NCI-H774 (cell line): Measurements from ENCODE around the gene ATXN7L3.

Source experiments
- DNase-seq: peaks from one replicate; lab custom pipeline; 2025; lab: John Stamatoyannopoulos, UW

Gene ATXN7L3

GRCh38 chr17:44218344-44219107 lies 18.8 kb upstream of the ATXN7L3 start:
- peak; percentile 96 for DNase-seq

DNA sequence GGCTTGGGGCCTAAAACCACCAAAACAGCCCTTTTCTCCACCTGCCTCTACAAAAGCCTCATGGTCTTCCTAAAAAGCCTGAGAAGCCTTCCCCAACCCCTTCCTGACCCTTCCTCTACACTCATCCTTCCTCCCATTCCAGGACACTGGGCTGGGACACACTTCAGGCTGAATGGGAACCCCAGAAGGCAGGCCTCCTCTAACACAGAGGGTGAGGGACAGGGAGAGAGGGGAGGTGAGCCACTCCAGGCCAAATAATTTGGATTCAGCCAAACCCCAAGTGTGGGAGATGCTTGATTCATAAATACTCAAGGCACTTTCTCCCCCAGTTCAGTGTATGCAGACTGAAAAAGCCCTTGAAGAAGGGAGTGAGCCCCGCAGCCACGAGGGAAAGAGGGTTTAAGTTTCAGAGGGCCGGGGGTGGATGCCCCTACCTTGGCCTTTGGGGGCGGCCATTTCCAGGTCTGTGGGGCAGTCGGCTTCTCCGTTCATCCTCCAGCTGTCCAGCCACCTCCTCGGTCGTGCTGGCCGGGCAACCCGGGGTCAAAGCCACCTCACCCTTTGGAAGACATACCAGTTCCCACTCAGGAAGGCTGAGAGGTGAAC lies 18.2 kb upstream of the ATXN7L3 start:
- no peak for DNase-seq

GRCh38 chr17:44216694-44217093 lies 17.0 kb upstream of the ATXN7L3 start:
- no peak for DNase-seq

DNA sequence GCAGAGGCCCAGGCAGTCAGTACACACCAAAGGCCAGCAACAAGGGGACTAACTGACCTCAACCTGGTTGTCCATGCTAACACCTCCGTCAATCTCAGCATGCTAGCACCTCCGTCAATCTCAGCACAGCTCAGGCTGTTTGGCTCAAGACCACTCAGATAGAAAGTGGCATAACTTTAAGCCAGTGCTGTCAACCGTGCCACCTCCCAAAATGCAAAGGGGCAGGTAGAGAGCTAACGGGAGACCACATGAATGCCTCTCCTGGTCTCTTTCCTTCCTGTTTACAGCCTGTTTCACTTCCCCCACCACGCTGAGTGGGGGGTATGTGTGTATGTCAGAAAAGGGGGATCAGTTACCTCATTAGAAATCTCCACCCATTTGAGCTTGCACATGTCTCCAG lies 16.5 kb upstream of the ATXN7L3 start:
- DNase-seq: no peak

- no peak for DNase-seq
Observed at GRCh38 chr17:44214896-44215295, 15.2 kb upstream of the ATXN7L3 start.

DNA sequence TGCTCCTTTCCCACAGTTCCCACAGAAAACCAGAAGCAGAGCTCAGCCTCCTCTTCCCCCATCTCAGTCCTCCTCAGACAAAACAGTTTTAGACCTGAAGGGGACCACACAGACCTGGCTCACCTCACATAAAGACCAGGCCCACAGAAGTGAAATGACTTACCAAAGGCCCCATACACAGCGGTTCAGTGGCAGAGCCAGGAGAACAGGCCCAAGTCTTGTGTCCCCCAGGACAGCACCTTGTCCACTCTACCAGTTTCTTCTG lies 14.5 kb upstream of the ATXN7L3 start:
- no peak for DNase-seq

GRCh38 chr17:44213403-44214229 lies 13.9 kb upstream of the ATXN7L3 start:
- no peak for DNase-seq

DNA sequence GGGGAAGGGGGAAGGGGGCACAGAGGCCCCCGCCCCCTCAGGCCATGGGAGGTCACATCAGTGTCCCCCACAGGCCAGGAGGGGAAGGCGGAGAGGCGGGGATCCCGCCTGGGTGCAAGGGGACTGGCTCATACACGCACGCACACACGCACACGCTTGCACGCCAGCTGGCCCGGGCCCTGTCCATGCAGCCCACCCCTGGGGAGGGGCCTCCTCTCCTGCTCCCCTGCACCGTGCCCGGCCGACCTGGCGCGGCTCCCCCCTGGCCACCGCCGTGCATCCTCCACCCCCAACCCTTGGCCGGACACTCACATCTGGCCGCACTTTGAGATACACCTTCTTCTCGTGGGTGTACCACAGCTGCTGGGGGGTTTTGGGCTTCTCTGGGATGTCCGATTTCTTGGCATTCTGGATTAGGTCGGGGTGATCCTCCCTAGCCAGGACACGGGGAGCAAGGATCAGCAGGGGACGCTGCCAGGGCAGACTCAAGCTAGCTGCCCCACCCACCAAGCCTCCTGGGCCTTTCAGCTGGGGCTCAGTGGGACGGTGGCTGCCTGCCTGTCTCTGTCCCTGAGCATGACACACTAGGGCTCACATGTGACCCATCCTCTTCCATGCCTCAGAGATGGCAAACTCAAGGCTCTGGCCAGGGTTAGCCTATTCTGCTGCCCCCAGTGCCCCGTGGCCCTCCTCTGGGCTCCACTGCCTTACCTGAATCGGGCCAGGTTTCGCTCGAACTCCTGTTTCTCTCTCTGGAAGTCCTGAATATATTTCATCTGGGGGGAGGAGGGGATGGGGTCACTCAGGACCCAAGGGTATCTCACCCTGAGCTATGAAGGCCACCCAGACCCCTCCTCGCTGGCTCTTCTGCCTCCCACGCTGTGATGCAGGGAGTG lies 13.1 kb upstream of the ATXN7L3 start:
- no peak for DNase-seq

DNA sequence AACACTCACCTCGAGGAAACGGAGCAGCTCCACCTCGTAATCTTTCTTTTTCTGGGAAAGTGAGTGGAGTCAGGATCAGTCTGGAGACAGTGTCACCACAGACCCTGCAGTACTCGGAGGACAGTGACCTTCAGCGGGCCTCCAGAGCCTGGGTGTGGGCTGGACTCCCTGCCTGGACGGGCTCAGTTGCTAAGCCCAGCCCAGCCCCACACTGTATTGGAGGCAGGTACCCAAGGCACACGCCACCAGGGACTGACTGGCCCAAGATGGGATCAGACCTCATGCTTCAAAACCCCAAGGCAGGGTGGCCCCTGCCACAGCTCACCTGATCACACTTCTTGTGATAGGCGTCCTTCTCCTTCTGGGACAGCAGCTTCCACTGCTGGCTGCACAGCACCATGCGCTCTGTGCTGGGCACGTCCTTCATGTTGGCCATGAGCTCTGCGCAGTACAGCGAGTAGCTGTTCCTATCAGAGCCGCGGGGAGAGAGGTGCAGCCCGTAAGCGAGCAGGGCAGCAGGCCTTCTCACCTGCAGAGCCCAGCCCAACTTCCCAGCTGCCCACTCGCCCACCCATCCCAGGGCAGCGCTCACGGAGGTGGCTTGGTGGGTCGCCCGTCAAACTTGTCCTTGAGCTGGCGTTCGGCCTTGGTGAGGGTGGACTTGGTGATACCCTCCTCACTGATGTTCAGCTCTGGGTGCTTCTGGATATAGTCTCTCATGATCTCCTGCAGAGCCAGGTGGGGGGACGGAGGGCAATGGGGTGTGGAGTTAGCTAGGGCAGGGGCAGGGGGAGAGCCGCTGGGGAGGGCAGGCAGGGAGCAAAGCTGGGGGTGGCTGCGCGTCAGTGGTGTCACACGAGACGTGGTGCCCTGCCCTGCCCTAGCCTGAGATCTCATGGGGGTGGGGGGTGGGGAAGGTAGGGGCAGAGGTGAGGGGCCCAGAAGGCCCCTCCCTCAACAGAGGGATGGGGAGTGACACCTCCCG lies 11.9 kb upstream of the ATXN7L3 start:
- DNase-seq: no peak

- DNase-seq: no peak
Observed at GRCh38 chr17:44210342-44211192, 10.9 kb upstream of the ATXN7L3 start.

DNA sequence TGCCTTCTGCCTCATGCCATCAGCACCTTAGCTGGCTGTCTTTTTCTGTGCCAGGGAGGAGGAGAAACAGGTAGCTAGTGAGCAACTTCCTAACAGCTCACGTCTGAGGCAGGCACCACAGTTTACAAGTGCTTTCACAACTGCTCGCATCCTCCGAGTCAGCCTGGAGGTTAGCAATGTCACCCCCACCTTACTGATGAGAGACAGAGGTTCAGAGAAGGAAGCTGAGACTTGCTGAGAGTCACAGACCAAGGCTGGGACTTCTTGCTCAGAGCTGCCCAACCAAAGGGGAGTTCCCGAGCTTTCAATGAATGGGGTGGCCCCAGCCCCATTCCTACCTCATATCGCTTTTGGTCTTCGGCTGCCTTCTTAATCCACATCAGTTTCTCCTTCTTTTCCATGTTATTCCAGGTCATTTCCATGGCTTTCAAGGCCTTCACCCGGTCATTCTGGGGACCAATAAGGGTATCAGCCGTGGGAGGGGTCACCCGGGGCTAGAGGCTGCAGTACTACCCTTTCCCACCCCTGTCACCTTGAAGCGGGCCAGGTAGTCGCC lies 10.2 kb upstream of the ATXN7L3 start:
- DNase-seq: no peak

GRCh38 chr17:44207743-44208142 lies 8.1 kb upstream of the ATXN7L3 start:
- DNase-seq: no peak

DNA sequence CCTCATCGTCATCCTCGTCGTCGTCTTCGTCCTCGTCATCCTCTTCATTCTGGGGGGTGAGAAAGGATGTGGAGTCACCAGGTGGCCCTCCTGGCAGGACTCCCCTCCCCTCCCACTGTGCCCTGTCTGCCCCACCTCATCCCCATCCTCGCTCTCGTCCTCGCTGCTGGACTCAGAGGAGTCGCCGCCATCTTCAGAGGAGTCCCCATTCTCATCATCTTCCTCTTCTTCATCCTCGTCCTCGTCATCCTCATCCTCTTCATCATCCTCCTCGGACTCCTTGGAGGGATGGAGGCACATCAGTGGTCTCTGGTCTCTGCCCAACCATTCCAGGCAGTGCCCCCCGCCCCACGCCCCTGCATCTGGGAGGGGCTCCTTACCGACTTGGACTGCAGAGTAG lies 7.6 kb upstream of the ATXN7L3 start:
- DNase-seq: no peak

DNA sequence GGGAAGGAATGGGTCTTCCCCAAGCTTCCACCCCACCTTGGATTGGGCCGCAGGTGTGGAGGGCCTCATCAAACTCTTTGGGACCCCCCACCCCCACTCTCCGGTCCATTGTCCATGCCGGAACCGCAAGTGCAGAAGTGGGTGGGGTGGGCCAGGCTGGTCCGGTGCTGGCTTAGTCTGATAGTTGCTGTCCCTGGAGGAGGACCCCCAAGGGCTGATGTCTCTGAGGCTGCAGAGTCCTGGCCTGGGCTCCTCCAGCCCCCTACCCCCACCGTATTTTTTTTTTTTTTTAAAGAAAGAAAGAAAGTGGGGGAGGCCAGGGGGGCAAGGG lies 7.1 kb upstream of the ATXN7L3 start:
- no peak for DNase-seq

DNA sequence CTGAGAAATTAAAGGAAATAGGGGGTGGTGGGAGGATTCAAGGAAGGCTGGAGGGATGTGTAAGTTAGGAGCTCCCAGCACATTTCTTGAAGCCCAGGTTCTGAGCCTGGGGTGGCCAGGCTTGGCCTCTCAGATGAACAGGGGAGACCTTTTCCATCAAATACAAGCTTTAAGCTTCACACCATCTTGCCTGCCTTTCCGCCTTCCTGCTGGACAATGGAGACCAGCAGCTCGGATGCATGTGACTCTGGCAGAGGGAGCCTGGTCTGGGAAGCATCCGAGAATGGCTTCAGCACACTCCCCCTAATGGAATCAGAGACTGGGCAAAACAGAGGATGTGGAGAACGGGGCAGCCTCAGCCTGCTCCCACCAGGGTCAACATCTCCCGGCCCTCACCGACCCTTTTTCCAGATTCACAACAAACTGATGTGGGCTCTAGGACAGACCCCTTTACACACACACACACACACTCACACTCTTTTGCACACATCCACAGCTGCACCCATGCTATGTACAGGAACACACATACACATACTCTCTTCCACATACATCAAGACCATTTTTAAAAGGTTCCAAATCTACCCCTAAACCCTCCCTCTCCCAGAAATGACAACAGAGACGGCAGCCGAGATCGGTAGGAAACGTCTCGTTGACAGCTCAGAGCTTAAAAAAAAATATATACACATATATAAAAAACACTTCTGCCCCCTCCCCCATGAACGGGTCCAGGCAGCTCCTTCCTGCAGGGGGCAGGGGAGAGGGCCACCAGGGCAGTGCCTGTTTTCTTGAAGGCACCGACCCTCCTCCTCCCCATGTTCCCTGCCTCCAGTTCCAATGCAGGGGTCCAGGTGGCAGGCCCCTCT lies 6.5 kb upstream of the ATXN7L3 start:
- DNase-seq: no peak

GRCh38 chr17:44204441-44204882 lies 4.8 kb upstream of the ATXN7L3 start:
- DNase-seq: no peak

- peak; percentile 33 for DNase-seq
Observed at GRCh38 chr17:44203731-44204440, 4.2 kb upstream of the ATXN7L3 start.

GRCh38 chr17:44202756-44203155 lies 3.1 kb upstream of the ATXN7L3 start:
- DNase-seq: no peak
